Measurements from ENCODE around the gene MED4.

Gene MED4

DNA sequence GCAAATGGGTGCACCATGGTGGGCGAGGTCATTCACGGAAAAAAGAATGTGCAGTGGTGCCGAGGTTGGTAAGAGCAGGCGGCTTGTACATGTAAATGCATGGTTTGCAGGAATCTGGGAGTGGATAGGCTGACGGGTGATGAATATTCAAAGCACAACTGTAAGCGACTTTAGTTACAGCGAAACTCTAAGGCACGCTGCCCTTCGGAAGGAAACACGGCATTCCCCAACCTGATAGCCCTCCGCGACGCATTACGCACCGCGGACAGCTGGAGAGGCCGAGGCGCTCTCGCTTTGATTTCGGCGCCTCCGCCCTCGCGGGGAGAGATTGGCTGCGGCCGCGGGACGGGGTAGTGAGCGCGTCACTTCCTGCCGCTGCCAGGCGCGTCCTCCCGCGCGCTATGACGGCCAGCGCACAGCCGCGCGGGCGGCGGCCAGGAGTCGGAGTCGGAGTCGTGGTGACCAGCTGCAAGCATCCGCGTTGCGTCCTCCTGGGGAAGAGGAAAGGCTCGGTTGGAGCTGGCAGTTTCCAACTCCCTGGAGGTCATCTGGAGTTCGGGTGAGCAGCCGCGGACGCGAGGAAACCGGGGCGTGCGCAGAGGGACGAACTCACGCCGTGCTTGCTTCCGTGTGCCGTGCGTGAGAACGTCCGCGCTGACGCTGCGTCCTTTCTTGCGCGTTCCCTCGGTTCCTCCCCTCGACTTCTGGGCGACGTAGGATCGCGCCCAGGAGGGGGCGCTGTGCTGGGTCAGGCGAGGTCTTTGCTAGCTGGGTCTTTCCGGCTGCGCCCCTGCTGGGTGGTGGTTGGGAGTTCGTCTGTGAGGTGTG lies 57.3 kb downstream of the MED4 start, which contains the start of gene NUDT15:
NUDT15 (plus strand) TSS at position 381 of the 828 bp plus-strand sequence; CDS start at position 402, 21 bp downstream.
- peak; percentile 90 for DNase-seq (ENCODE audit: low read depth, low spot score)

DNA sequence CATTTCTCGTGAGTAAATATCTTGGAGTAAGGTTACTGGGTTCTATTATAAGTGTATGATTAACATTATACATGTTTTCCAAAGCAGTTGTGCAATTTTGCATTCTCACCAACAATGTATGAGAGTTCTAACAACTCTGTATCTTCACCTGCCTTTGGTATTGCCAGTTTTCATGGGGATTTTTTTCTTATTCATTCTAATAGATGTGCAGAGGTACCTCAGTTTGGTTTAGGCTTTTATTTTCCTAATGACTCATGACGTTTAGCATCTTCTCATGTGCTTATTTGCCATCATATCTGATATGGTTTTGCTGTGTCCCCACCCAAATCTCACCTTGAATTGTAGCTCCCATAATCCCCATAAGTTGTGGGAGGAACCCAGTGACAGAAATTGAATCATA lies 65.0 kb downstream of the MED4 start:
- no peak for DNase-seq (ENCODE audit: low read depth, low spot score)

DNA sequence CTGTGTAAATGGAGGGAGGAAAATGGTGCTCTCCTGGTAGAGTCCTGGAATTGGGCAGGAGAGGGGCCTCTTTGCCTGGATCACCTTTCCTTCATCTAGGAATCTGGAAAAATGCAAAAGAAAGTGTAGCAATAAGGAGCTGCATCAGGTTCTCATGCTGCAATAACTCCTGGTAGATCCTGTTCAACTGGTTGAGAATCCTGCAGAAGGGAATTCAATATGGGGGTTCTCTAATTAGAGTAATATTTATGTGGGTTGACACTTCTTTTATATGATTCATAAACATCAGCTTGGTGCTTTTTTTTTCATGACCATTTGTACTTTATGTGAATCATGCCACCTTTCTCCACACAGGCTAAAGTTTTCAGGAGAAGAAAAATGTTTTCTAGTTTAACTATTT lies 66.8 kb downstream of the MED4 start:
- DNase-seq (ENCODE audit: low read depth, low spot score): no peak
